ENCODE data around the gene CSMD2.

DNA sequence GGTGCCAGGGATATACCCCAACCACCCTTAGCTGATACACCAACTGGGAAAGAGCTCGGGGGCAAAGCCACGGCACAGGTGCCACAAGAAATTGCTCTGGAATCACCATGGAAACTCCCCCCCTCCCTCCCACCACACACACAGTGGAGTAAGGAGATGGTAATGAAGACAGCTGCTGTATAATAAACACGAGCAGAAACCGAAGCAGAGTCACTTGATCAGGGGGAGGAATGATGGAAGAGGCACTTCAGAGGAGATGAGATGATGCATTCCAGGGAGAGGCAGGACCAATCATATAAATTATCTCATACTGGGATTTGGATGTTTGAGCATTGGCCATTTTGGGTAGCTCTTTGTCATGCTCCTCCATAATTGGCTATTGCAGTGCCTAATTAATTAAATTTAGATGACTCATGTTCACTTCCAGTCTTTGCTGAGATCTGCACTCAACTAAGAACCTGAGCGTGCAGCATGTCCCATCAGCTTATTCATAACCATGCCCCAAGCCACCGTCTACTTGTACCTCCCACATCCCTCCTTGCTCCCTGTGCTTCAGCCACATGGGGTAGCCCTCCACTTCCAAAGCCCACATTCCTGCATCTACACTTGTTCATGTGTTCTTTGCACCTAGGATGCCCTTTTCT lies 503.1 kb downstream of the CSMD2 start:
- TF ChIP-seq, protein P1, sequence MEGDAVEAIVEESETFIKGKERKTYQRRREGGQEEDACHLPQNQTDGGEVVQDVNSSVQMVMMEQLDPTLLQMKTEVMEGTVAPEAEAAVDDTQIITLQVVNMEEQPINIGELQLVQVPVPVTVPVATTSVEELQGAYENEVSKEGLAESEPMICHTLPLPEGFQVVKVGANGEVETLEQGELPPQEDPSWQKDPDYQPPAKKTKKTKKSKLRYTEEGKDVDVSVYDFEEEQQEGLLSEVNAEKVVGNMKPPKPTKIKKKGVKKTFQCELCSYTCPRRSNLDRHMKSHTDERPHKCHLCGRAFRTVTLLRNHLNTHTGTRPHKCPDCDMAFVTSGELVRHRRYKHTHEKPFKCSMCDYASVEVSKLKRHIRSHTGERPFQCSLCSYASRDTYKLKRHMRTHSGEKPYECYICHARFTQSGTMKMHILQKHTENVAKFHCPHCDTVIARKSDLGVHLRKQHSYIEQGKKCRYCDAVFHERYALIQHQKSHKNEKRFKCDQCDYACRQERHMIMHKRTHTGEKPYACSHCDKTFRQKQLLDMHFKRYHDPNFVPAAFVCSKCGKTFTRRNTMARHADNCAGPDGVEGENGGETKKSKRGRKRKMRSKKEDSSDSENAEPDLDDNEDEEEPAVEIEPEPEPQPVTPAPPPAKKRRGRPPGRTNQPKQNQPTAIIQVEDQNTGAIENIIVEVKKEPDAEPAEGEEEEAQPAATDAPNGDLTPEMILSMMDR (IDR thresholded peaks at IDR 0.05; ENCODE audit: insufficient read depth, low read length, poor library complexity, severe bottlenecking) = no peak
- TF ChIP-seq EZH2phosphoT487 (conservative IDR thresholded peaks at IDR 0.05; ENCODE audit: low read length) = no peak
